GM12878 (cell line): Measurements from ENCODE around the gene PDSS2. TPM values are rescaled to one million over a fixed set of nuclear protein-coding genes. Genes with fewer than 3 reads are reported as not detected.

Experiments
- ATAC-seq: fragments of 200-7000 bp; cut with Tn5 transposase; 3 replicates; pipeline ENCODE4 v1.9.1; 2020; ENCODE audit warnings: mild to moderate bottlenecking, moderate library complexity
- BruUV-seq: library from RNA; stranded (reverse); fragments of 400-500 nt; replicated peaks from 2 replicates; lab custom pipeline; 2021; lab: Mats Ljungman, UMichigan
- CTCF ChIA-PET: fragments of 300-600 bp; sonication (Branson Sonifier 250); formaldehyde crosslinking; extraction: SDS; loops from one replicate; lab custom pipeline; 2021; ENCODE audit warnings: inconsistent platforms; lab: Yijun Ruan, JAX
- POLR2A ChIA-PET: fragments of 350-600 bp; formaldehyde crosslinking; extraction: SDS; loops from one replicate; lab custom pipeline; 2021; ENCODE audit warnings: inconsistent platforms; lab: Charles Lee
- RAD21 ChIA-PET: fragments of 300-600 bp; sonication (Branson Sonifier 250); formaldehyde crosslinking; loops from one replicate; lab custom pipeline; 2023; ENCODE audit warnings: antibody characterized with exemption; ENCODE audit not compliant: unreplicated experiment; lab: Charles Lee
- SMC1A ChIA-PET: fragments of 300-600 bp; sonication (Branson Sonifier 250); formaldehyde crosslinking; loops from one replicate; lab custom pipeline; 2023; ENCODE audit not compliant: unreplicated experiment, uncharacterized antibody; lab: Charles Lee
- DNase-seq: peaks from one replicate; pipeline ENCODE4 v3.0.0-alpha.2; 2011; ENCODE audit warnings: low read depth, low spot score
- FAIRE-seq: peaks from 3 replicates; lab custom pipeline; 2011; peaks lifted over from hg19 to GRCh38; lab: Jason Lieb, UNC
- H2AFZ ChIP-seq: 2 replicates; pipeline ENCODE4 v1.6.0; 2011; ENCODE audit warnings: low read depth, low read length, control low read depth; ENCODE audit not compliant: control insufficient read depth
- H3K27ac ChIP-seq: 2 replicates; pipeline ENCODE4 v1.5.1; 2011; ENCODE audit warnings: control low read depth; ENCODE audit not compliant: control insufficient read depth, insufficient read depth
- H3K27me3 ChIP-seq, 2 experiments: replicated peaks in 1 of 2; 2 replicates each; pipeline versions ENCODE4 v1.6.0 to v1.6.1; 2011; ENCODE audit warnings: low read length in 1 of 2; ENCODE audit not compliant: control insufficient read depth in 2 of 2, insufficient read depth in 2 of 2
- H3K36me3 ChIP-seq, 2 experiments: 2 replicates each; pipeline ENCODE4 v1.5.1; 2011; ENCODE audit warnings: low read length in 1 of 2; ENCODE audit not compliant: control insufficient read depth in 2 of 2, insufficient read depth in 2 of 2
- H3K4me1 ChIP-seq: 2 replicates; pipeline ENCODE4 v1.6.1; 2011; ENCODE audit warnings: mild to moderate bottlenecking, low read length, moderate library complexity, mixed read lengths; ENCODE audit not compliant: control insufficient read depth, insufficient read depth
- H3K4me2 ChIP-seq: 2 replicates; pipeline ENCODE4 v1.6.0; 2011; ENCODE audit warnings: control low read depth; ENCODE audit not compliant: control insufficient read depth, insufficient read depth
- H3K4me3 ChIP-seq: fragments of 200-600 bp; sonication (generic); 2 replicates; pipeline ENCODE4 v1.5.1; 2016
- H3K79me2 ChIP-seq: 2 replicates; pipeline ENCODE4 v1.6.0; 2011; ENCODE audit warnings: low read length; ENCODE audit not compliant: control insufficient read depth, insufficient read depth
- H3K9ac ChIP-seq: 2 replicates; pipeline ENCODE4 v1.8.0; 2011; ENCODE audit warnings: low read length, control low read depth, mixed read lengths; ENCODE audit not compliant: control insufficient read depth, insufficient read depth
- H3K9me3 ChIP-seq: replicated peaks from 3 replicates; pipeline ENCODE4 v1.5.1; 2011; ENCODE audit warnings: mild to moderate bottlenecking, low read length; ENCODE audit not compliant: control insufficient read depth, insufficient read depth
- H4K20me1 ChIP-seq: 2 replicates; pipeline ENCODE4 v1.6.0; 2011; ENCODE audit not compliant: control insufficient read depth, insufficient read depth
- CBX3 ChIP-seq: fragments of 200-600 bp; sonication (generic); IDR thresholded peaks from 2 replicates; pipeline ENCODE4 v1.6.1; 2016; ENCODE audit warnings: low read depth, borderline replicate concordance
- CEBPB ChIP-seq, 2 experiments: fragments of 150-350 bp in 1 of 2; IDR thresholded peaks; 2 replicates each; pipeline ENCODE4 v1.6.1; 2012 to 2014; ENCODE audit warnings: low read depth in 2 of 2, low read length in 2 of 2, borderline replicate concordance in 1 of 2, inconsistent platforms in 1 of 2
- CHD1 ChIP-seq: IDR thresholded peaks from 2 replicates; pipeline ENCODE4 v1.6.1; 2012; ENCODE audit warnings: low read depth, low read length, improper control_type of control experiment
- E4F1 ChIP-seq: fragments of 450-650 bp; IDR thresholded peaks from 2 replicates; pipeline ENCODE4 v1.6.1; 2018; ENCODE audit warnings: borderline replicate concordance, mild to moderate bottlenecking; ENCODE audit not compliant: partially characterized antibody
- FOXM1 ChIP-seq: IDR thresholded peaks from 2 replicates; pipeline ENCODE4 v1.6.1; 2012; ENCODE audit warnings: low read depth, mild to moderate bottlenecking, inconsistent platforms, low read length, moderate library complexity
- IRF3 ChIP-seq: fragments of 450-650 bp; IDR thresholded peaks from 2 replicates; pipeline ENCODE4 v1.6.1; 2014; ENCODE audit warnings: mild to moderate bottlenecking
- JUND ChIP-seq: IDR thresholded peaks from 2 replicates; pipeline ENCODE4 v1.6.1; 2012; ENCODE audit warnings: low read depth, mild to moderate bottlenecking, low read length, improper control_type of control experiment, moderate library complexity
- NFXL1 ChIP-seq: fragments of 450-650 bp; IDR thresholded peaks from 2 replicates; pipeline ENCODE4 v1.6.1; 2017; ENCODE audit warnings: antibody characterized with exemption, mild to moderate bottlenecking, borderline replicate concordance
- PAX5 ChIP-seq: IDR thresholded peaks from 2 replicates; pipeline ENCODE4 v1.6.1; 2011; ENCODE audit warnings: low read depth, low read length, borderline replicate concordance
- POLR2AphosphoS5 ChIP-seq: IDR thresholded peaks from 2 replicates; pipeline ENCODE4 v1.6.1; 2011; ENCODE audit warnings: mild to moderate bottlenecking, low read length, inconsistent platforms
- RB1 ChIP-seq: fragments of 450-650 bp; formaldehyde crosslinking; IDR thresholded peaks from 2 replicates; pipeline ENCODE4 v1.6.1; 2017; ENCODE audit warnings: mild to moderate bottlenecking, borderline replicate concordance
- SKIL ChIP-seq: fragments of 450-650 bp; IDR thresholded peaks from 2 replicates; pipeline ENCODE4 v1.6.1; 2017; ENCODE audit warnings: mild to moderate bottlenecking, low read depth, inconsistent platforms; ENCODE audit not compliant: poor library complexity, severe bottlenecking
- SMAD5 ChIP-seq: IDR thresholded peaks from 2 replicates; pipeline ENCODE4 v1.6.1; 2016; ENCODE audit warnings: antibody characterized with exemption, low read depth
- SUZ12 ChIP-seq: fragments of 200-600 bp; sonication (generic); IDR thresholded peaks from one replicate; pipeline ENCODE4 v1.6.1; 2018; ENCODE audit warnings: antibody characterized with exemption, mild to moderate bottlenecking; ENCODE audit not compliant: unreplicated experiment
- USF1 ChIP-seq: IDR thresholded peaks from 2 replicates; pipeline ENCODE4 v1.6.1; 2011; ENCODE audit warnings: borderline replicate concordance, low read depth, mild to moderate bottlenecking, moderate library complexity, mixed read lengths, low read length; ENCODE audit not compliant: insufficient read depth; ENCODE audit errors: extremely low read length
- ZBED1 ChIP-seq: IDR thresholded peaks from 2 replicates; pipeline ENCODE4 v1.6.1; 2016; ENCODE audit warnings: borderline replicate concordance
- WGBS: methylation state at CpG from one replicate; pipeline ENCODE4 v1.1.6; 2016; ENCODE audit warnings: low lambda C conversion rate; ENCODE audit not compliant: insufficient replicate concordance, insufficient coverage; ENCODE audit errors: missing lambda C conversion rate; 5-methylcytosine and 5-hydroxymethylcytosine counted together
- in situ Hi-C: fragments of 300-500 bp; cut with MboI; formaldehyde crosslinking; loops from 9 replicates; pipeline ENCODE4 v1.14.3; 2018; ENCODE audit warnings: mixed read lengths
- intact Hi-C: fragments of 100-400 bp; cut with micrococcal nuclease; formaldehyde crosslinking; loops from one replicate; pipeline ENCODE4 v1.14.2; 2022; ENCODE audit not compliant: unreplicated experiment
- polyA plus RNA-seq, 11 experiments: library from polyadenylated mRNA; depleted of rRNA in 4 of 11; unstranded in 6 of 11; stranded (reverse) in 5 of 11; fragments of >200 nt; fragmentation: Nextera tagmentation in 4 of 11; fragmentation: Illumina TruSeq in 1 of 11; extraction: Ambion mirVana in 4 of 11; extraction: Trizol in 1 of 11; gene quantifications; 1 replicate in 1 of 11; 2 replicates in 10 of 11; pipeline versions ENCODE4 v1.2.1 to v1.2.3, GENCODE V29; 2011 to 2016; ENCODE audit warnings: inconsistent platforms in 2 of 11, missing spikeins in 2 of 11, low read depth in 1 of 11
- total RNA-seq, 4 experiments: library from RNA; depleted of rRNA in 3 of 4; stranded (reverse); fragments of >200 nt in 3 of 4; fragmentation: Illumina TruSeq in 1 of 4; extraction: Trizol in 1 of 4; gene quantifications; 2 replicates each; pipeline versions ENCODE4 v1.2.1 to v1.2.3, GENCODE V29; 2013 to 2021

Gene PDSS2
- total and polyA plus RNA-seq, 10 of the 15 experiments (the other 5 are each of a cell fraction or from before 2014, with no cell fraction given): 7.7 to 15.5 (median 9.6) TPM

GRCh38 chr6:107386340-107386739, 73.0 kb downstream of the PDSS2 start:
- intact Hi-C loops: no loop called here
- in situ Hi-C loops: no loop called here
- Histone ChIP-seq H2AFZ (no peak overlapping the region), H3K9me3 (no peaks in the 10 kb centered on the region; the same call in 2 of the 3 replicates), H3K27ac (no peak overlapping the region), H3K4me2 (no peak overlapping the region), H3K79me2 (no peaks in the 10 kb centered on the region), H4K20me1 (no peaks in the 10 kb centered on the region), H3K9ac (no peak overlapping the region), H3K27me3 (no peaks in the 10 kb centered on the region), H3K4me1 (no peaks in the 10 kb centered on the region), H3K4me3 (no peak overlapping the region), H3K36me3 (no peaks in the 10 kb centered on the region)
- RAD21 ChIA-PET: no interaction called here
- BruUV-seq: no TSS peak
- FAIRE-seq: no peak
- 95% methylated on average over 1 of the region's 1 CpG for WGBS
- no peak for ATAC-seq
- POLR2A ChIA-PET: no interaction called here
- CTCF ChIA-PET: interaction anchor here (0.6 kb wide), 1 partner anchor 10 kb away, joined by 4 read pairs; no protein-coding TSS in a partner anchor
- no peak for DNase-seq
- SMC1A ChIA-PET: interaction anchor here (0.6 to 1.5 kb wide), 4 partner anchors 13 to 674 kb away, joined by 3 read pairs; no protein-coding TSS in a partner anchor
- TF ChIP-seq CBX3 (no peak), CHD1 (no peak), USF1 (no peak), SUZ12 (no peak), FOXM1 (no peak), IRF3 (no peak), POLR2AphosphoS5 (no peak), ZBED1 (no peak), JUND (no peak), E4F1 (no peak), CEBPB (IDR thresholded peaks at IDR 0.05; ENCODE audit: borderline replicate concordance in 1 of 2, low read depth in 2 of 2, low read length in 2 of 2) (no peak), RB1 (no peak), PAX5 (no peak), NFXL1 (no peak), SMAD5 (no peak), SKIL (no peak)
